CD1c-positive myeloid dendritic cell (primary cell): Measurements from ENCODE around the gene ACRV1.

Source experiments
- DNase-seq: peaks from one replicate; pipeline ENCODE4 v3.0.0-alpha.2; 2016; ENCODE audit errors: extremely low spot score

Gene ACRV1

DNA sequence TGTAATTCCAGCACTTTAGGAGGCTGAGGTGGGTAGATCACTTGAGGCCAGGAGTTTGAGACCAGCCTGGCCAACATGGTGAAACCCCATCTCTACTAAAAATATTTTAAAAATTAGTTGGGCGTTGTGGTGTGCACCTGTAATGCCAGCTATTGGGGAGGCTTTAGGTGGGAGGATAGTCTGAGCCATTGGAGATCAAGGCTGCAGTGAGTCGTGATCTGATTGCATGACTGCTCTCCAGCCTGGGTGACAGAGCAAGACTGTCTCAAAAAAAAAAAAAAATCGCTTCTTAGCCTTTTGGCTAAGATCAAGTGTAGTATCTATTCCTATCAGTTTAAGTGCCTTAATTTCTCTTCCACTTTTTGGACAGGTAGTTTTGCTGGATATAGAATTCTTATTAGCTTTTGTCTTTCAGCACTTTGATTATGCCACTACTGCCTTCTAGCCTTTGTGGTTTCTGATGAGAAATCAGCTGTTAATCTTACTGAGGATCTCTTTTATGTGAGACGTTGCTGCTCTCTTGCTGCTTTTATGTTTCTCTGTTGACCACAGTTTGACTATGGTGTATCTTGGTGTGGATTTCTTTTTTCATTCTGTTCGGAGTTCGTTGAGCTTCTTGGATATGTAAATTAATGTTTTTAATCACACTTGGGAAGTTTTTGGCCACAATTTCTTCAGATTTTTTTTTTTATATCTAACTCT is 31.0 kb downstream of the ACRV1 start:
- no peak for DNase-seq

DNA sequence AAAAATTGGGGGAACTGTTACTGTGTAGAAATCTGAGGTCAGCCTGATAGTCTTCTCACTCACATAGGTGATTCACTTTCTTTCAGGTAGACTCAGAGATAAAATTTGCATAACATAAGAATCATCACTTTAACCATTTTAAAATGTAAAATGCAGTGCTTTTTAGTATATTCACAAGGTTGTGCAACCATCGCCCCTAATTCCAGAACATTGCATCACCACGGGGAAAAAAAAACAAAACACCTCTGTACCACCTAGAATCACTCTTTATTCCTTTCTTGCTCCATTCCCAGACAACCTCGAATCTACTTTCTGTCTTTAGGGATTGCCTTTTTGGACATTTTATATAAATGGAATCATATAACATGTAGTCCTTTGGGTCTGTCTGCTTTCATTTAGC is 34.8 kb downstream of the ACRV1 start:
- no peak for DNase-seq

DNA sequence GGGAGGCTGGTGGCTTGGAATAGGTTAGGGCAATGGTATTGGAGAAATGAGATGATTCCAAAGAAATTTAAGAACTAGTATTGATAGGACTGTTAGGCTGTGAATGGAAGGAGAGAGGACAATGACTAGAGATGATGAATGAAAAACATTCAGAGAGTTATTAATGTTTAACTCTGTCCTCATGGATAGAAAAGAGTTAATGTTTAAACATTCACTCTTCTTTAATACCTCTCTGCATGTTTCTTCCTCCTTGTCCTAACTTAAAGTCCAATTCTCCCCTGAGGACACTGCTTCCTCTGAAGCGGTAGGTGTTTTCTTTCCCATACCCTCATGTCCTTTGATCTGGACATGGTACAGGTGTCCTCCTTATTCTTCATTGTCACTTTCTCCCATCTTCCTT is 42.3 kb downstream of the ACRV1 start:
- DNase-seq = no peak

DNA sequence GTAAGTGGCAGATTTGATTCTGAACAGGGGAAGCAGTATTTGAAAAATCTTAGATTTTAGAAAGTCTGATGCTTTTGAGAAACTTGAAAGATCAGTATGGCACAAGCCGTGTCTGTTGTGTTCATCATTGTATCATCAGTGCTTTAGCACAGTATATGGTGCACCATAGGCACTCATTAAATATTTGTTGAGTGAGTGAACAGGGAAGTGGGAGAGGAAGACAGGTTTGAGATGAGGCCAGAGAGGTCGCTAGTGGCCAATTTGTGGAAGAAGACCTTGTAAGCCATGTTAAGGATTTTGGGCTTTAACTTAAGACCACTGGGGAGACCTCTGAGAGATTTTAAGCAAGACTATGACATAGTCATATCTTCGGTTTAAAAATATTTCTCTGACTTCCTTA is 42.8 kb downstream of the ACRV1 start:
- DNase-seq = no peak

DNA sequence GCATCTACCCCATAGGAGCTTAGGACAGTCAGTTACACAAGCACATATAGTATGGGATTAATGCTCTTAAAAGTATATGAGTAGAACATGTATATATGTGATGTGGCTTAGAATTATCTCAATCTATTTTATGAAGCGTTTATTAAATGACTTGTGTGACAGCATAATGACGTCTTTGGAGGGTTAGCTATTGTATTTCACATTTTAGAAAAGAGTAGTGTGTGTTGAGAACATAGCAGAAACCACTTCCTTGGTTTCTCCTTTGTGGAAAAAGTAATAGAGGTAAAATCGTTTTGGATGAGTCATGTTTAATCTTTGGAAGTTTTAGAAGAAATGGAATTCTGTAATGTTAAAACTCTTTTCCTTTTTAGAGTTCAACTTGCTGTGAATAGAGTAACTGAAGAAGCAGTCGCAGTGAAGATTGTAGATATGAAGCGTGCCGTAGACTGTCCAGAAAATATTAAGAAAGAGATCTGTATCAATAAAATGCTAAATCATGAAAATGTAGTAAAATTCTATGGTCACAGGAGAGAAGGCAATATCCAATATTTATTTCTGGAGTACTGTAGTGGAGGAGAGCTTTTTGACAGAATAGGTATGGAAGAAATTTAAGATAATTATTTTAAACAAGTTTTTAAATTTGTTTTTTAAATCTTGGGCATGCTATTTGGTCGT is 53.3 kb downstream of the ACRV1 start:
- no peak for DNase-seq

DNA sequence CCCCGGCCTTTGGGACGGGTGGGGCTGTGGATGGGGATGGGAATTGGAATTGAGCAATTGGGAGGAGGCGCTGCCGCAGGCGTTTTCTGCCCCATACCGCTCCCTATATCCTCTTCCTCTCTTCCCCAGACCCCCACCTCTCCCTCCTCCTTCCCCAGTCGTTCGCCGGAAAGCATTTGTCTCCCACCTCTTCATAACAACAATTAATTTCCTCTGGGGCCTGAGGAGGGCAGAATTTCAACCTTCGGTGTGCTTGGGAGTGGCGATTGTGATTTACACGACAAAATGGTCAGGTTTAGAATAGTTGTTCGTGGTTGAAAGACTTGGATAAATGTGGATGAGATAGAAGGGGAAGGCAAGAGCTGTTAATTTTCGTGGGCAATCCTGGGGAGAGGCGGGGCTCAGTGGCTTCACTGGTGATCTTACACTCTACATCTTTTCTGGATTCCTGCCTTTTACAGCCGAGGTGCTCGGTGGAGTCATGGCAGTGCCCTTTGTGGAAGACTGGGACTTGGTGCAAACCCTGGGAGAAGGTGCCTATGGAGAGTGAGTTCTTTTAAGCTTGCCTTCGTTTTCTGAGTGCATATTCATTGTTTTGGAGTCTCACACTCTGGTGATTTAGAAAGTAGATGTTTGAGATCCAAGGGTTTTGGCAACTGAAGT is 54.2 kb downstream of the ACRV1 start:
- DNase-seq = no peak

DNA sequence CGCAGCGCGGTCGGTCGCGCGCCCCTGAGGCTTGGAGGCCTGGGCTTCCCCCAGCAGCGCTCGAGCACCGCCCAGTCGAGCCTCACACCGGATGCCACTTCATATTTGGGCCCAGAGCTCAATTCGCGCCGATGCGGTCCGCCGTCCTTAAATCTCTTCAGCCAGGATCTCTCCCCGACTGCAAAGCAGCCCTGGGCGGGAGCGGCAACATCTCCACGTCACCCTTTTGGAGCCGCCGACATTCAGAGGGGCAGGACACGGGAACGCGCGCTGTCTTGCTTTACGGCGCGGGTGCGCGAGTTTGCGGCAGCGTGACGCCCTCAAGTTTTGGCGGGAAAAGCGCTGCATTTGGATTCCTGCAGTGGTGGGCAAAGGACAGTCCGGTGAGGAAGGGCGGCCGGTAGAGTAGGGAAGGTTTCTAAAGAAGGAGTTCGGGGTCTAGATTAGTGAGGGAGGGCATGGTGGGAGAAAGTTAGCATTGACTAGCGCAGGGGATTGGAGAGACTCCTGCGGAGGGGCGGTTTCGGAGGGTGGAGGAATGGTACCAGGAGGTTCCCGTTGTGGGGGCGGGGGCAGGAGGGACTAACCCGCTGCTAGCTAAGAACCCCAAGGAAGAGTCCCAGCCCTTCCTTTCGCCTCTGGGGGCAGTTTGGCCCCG is 54.9 kb downstream of the ACRV1 start:
- DNase-seq = peak; percentile 90

DNA sequence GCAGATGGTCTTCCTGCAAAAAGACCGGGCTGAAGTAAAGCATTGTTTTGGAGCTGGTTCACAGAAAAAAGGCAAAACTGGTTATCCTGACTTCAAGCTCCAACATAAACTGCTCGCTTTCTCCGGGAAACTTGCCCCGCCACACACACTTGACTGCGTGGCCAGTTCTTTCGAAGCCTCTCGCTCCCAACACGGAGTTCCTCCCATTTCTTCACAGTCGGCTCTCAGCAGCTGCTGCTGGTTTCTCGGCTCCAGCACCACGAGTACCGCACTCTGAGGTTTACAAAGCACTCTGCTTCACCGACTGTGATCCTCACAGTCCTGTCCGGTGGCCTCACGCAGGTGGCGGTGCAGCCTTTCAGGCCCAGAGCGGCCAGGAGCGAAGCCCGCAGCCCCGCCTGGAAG is 55.4 kb downstream of the ACRV1 start:
- DNase-seq = no peak

DNA sequence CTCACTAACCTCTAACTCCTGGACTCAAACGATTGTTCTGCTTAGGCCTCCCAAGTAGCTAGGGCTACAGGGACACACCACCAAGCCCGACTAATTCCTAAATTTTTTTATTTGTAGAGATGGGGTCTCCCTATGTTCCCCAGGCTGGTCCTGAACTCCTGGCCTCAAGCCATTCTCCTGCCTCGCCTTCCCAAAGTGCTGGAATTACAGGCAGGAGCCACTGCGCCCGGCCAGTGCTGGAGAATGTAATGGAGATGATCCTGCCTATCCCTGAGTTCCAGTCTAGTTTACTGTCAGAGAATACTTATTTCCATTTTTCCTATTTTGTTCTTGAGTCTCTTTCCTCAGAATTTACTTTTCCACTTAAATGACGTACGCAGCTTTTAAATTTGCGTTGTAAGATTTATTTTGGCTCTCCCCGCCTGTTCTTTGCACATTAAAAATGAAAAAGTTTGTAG is 55.9 kb downstream of the ACRV1 start, which contains the start of gene CHEK1:
Gene CHEK1, plus strand, starts transcription at position 408 of the 458 bp plus-strand sequence. CDS start 1,606 bp downstream, outside the sequence.
- DNase-seq = no peak

DNA sequence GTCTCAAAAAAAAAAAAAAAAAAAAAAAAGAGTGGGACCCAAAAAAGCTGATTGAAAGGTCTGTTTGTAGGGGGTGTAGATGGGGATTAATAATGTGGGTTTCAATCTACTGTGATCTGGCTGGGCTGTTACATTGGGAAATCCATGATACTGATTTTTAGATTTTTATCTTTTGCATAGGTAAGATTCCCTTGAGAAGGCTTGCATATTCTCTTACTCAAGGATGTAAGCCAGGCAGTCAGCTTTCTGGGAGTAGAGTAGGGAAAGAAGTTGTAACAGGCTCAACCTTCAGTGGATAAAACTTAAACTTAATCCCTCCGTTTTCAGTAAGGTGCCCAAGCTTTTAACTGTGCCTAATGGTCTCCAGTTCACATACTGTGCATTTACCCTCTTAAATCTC is 57.6 kb downstream of the ACRV1 start:
- DNase-seq = no peak

DNA sequence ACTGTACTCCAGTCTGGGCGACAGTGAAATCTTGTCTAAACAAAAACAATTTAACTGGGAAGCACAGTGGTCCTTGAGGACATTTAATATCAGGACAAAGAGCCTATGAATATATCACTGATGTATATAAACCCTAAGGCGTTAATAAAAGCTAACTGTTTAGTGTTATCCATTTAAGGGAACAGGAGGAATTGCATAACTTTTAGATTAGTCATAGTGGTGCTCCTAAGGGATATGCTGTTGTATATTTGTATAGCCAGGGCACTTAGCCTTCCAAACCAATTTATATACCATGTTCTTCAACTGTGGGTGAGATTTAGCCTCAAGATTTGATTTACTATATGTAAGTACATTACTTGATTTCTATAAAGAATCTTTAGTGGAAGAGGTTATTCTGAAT is 58.7 kb downstream of the ACRV1 start:
- peak; percentile 5 for DNase-seq
